ENCODE results near the gene CCDC30. TPM values are rescaled to one million over a fixed set of nuclear protein-coding genes. Genes with fewer than 3 reads are reported as not detected.
"Not testable (repeated sequence)": the region's sequence is repeated elsewhere in the genome, so short reads cannot be mapped to it uniquely, and the experiment has no call there.

The CCDC30 gene
- total RNA-seq, 1 experiment from 2014 or later, result 4.4 TPM

DNA sequence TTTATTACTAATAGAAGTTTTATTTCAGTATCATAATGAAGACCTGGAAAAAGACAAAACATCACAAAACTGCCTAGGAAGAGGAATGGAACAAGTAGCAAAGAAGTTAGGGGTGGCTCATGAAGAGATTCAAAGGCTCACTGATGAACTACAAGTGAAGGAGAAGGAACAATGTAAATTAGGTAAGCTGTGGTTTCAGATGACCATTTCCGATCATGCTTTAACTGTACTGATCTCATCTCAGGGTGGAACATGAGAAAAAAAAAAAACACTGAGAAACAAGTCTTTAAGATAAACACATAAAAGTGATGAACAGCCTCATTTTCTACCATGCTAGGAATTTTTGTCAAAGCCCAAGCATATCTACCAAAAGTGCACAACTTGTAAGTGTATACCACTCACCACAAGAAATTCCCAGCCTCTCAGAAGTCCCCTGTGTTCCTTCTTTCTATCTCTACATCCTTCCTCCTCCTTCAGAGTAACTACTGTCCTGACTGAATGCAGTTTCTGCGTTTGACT is 19.6 kb downstream of the CCDC30 start:
- no peak for DNase-seq
- no peaks in the 10 kb centered on the region for H3K27me3 Mint-ChIP-seq (ENCODE audit: unreplicated experiment)
- TF ChIP-seq CTCF (IDR thresholded peaks at IDR 0.05; ENCODE audit: unreplicated experiment), result no peak
- H3K27ac Mint-ChIP-seq (ENCODE audit: unreplicated experiment), result no peak overlapping the region
- H3K4me1 Mint-ChIP-seq (ENCODE audit: low read depth, unreplicated experiment), result no peaks in the 10 kb centered on the region
- no TSS peak for BruUV-seq (replicated peaks)
- CTCF ChIA-PET, result interaction anchor here (0.7 kb wide), 1 partner anchor 238 kb away, joined by 3 read pairs; no protein-coding TSS in a partner anchor
- no peaks in the 10 kb centered on the region for H3K36me3 Mint-ChIP-seq (ENCODE audit: insufficient read depth, unreplicated experiment)
- intact Hi-C loops (cut with micrococcal nuclease; ENCODE audit: unreplicated experiment), result no loop called here
- H3K4me3 Mint-ChIP-seq (ENCODE audit: low read depth, unreplicated experiment), result no peak overlapping the region
- no peaks in the 10 kb centered on the region for H3K9me3 Mint-ChIP-seq (ENCODE audit: low read depth, unreplicated experiment)

- DNase-seq, result no peak
- Mint-ChIP-seq H3K36me3 (ENCODE audit: insufficient read depth, unreplicated experiment) (no peaks in the 10 kb centered on the region), H3K27me3 (ENCODE audit: unreplicated experiment) (no peaks in the 10 kb centered on the region), H3K9me3 (ENCODE audit: low read depth, unreplicated experiment) (no peaks in the 10 kb centered on the region), H3K27ac (ENCODE audit: unreplicated experiment) (no peak overlapping the region), H3K4me1 (ENCODE audit: low read depth, unreplicated experiment) (no peaks in the 10 kb centered on the region), H3K4me3 (ENCODE audit: low read depth, unreplicated experiment) (no peak overlapping the region)
- CTCF ChIA-PET, result no interaction called here
- no peak for TF ChIP-seq CTCF (IDR thresholded peaks at IDR 0.05; ENCODE audit: unreplicated experiment)
- BruUV-seq (replicated peaks), result no TSS peak
- intact Hi-C loops (cut with micrococcal nuclease; ENCODE audit: unreplicated experiment), result no loop called here
Observed at GRCh38 chr1:42484382-42484781, 21.3 kb downstream of the CCDC30 start.

- intact Hi-C loops (cut with micrococcal nuclease; ENCODE audit: unreplicated experiment), result no loop called here
- TF ChIP-seq CTCF (IDR thresholded peaks at IDR 0.05; ENCODE audit: unreplicated experiment), result no peak
- no peak for DNase-seq
- no peaks in the 10 kb centered on the region for H3K27me3 Mint-ChIP-seq (ENCODE audit: unreplicated experiment)
- no peak overlapping the region for H3K4me3 Mint-ChIP-seq (ENCODE audit: low read depth, unreplicated experiment)
- CTCF ChIA-PET, result no interaction called here
- H3K9me3 Mint-ChIP-seq (ENCODE audit: low read depth, unreplicated experiment), result no peaks in the 10 kb centered on the region
- BruUV-seq (replicated peaks), result no TSS peak
- H3K4me1 Mint-ChIP-seq (ENCODE audit: low read depth, unreplicated experiment), result no peaks in the 10 kb centered on the region
- H3K36me3 Mint-ChIP-seq (ENCODE audit: insufficient read depth, unreplicated experiment), result no peaks in the 10 kb centered on the region
- no peak overlapping the region for H3K27ac Mint-ChIP-seq (ENCODE audit: unreplicated experiment)
Observed at GRCh38 chr1:42490237-42490636, 27.2 kb downstream of the CCDC30 start.

GRCh38 chr1:42502031-42502430 is 38.9 kb downstream of the CCDC30 start:
- intact Hi-C loops (cut with micrococcal nuclease; ENCODE audit: unreplicated experiment); H3K27me3 Mint-ChIP-seq (ENCODE audit: unreplicated experiment); H3K4me1 Mint-ChIP-seq (ENCODE audit: low read depth, unreplicated experiment); H3K9me3 Mint-ChIP-seq (ENCODE audit: low read depth, unreplicated experiment); DNase-seq; H3K27ac Mint-ChIP-seq (ENCODE audit: unreplicated experiment); BruUV-seq (replicated peaks); H3K4me3 Mint-ChIP-seq (ENCODE audit: low read depth, unreplicated experiment); H3K36me3 Mint-ChIP-seq (ENCODE audit: insufficient read depth, unreplicated experiment): not testable (repeated sequence)
- CTCF ChIA-PET, result interaction anchor here (0.6 kb wide), 1 partner anchor 1609 kb away, joined by 3 read pairs; no protein-coding TSS in a partner anchor

- H3K9me3 Mint-ChIP-seq (ENCODE audit: low read depth, unreplicated experiment), result peaks cover 3% of the 10 kb centered on the region
- no peak for DNase-seq
- BruUV-seq (replicated peaks), result no TSS peak
- no peaks in the 10 kb centered on the region for H3K27me3 Mint-ChIP-seq (ENCODE audit: unreplicated experiment)
- no peak overlapping the region for H3K4me3 Mint-ChIP-seq (ENCODE audit: low read depth, unreplicated experiment)
- H3K27ac Mint-ChIP-seq (ENCODE audit: unreplicated experiment), result no peak overlapping the region
- CTCF ChIA-PET, result no interaction called here
- intact Hi-C loops (cut with micrococcal nuclease; ENCODE audit: unreplicated experiment), result no loop called here
- no peaks in the 10 kb centered on the region for H3K36me3 Mint-ChIP-seq (ENCODE audit: insufficient read depth, unreplicated experiment)
- H3K4me1 Mint-ChIP-seq (ENCODE audit: low read depth, unreplicated experiment), result no peaks in the 10 kb centered on the region
- no peak for TF ChIP-seq CTCF (IDR thresholded peaks at IDR 0.05; ENCODE audit: unreplicated experiment)
Observed at GRCh38 chr1:42504535-42505128, 41.5 kb downstream of the CCDC30 start.

Measured in Calu3 (cell line).